Endothelial cell of umbilical vein (primary cell): ENCODE data around the gene SULT1A2.
"Not testable (repeated sequence)": the region's sequence is repeated elsewhere in the genome, so short reads cannot be mapped to it uniquely, and the experiment has no call there.

ENCODE experiments used
- CTCF ChIP-seq, 2 donors: IDR thresholded peaks; 1 replicate in 1 of 2; 2 replicates in 1 of 2; pipeline ENCODE4 v1.5.1; 2011; ENCODE audit warnings: low read length in 2 of 2, mild to moderate bottlenecking in 2 of 2, moderate library complexity in 2 of 2, control low read depth in 1 of 2, inconsistent platforms in 1 of 2, low read depth in 1 of 2; ENCODE audit not compliant: insufficient read depth in 1 of 2; ENCODE audit errors: extremely low read depth in 1 of 2
- EZH2 ChIP-seq: IDR thresholded peaks from 2 replicates; pipeline ENCODE4 v1.6.1; 2012; ENCODE audit warnings: borderline replicate concordance, low read depth, mild to moderate bottlenecking, moderate library complexity, low read length, inconsistent platforms; ENCODE audit not compliant: severe bottlenecking
- GATA2 ChIP-seq: IDR thresholded peaks from 2 replicates; pipeline ENCODE4 v1.7.0; 2011; ENCODE audit warnings: low read depth, mild to moderate bottlenecking, moderate library complexity, mixed read lengths, low read length; ENCODE audit not compliant: insufficient read length, insufficient read depth
- MYC ChIP-seq: IDR thresholded peaks from one replicate; pipeline ENCODE4 v1.6.1; 2011; ENCODE audit warnings: mild to moderate bottlenecking, low read depth, low read length
- POLR2A ChIP-seq: IDR thresholded peaks from 2 replicates; pipeline ENCODE4 v1.6.1; 2012; ENCODE audit warnings: low read depth, mild to moderate bottlenecking, control low read depth, low read length
- POLR2AphosphoS5 ChIP-seq: IDR thresholded peaks from 2 replicates; pipeline ENCODE4 v1.6.1; 2012; ENCODE audit warnings: low read depth, mild to moderate bottlenecking, control low read depth, low read length, moderate library complexity; ENCODE audit not compliant: insufficient read depth

- TF ChIP-seq CTCF (IDR thresholded peaks at IDR 0.05; ENCODE audit: extremely low read depth in 1 of 2, insufficient read depth in 1 of 2, low read depth in 1 of 2, low read length in 2 of 2); EZH2; POLR2A; MYC; POLR2AphosphoS5; GATA2: not testable (repeated sequence)
Measured at GRCh38 chr16:28620316-28620715, 23.5 kb upstream of the SULT1A2 start.
